Measurements from ENCODE around the gene RPH3AL.

Gene RPH3AL

DNA sequence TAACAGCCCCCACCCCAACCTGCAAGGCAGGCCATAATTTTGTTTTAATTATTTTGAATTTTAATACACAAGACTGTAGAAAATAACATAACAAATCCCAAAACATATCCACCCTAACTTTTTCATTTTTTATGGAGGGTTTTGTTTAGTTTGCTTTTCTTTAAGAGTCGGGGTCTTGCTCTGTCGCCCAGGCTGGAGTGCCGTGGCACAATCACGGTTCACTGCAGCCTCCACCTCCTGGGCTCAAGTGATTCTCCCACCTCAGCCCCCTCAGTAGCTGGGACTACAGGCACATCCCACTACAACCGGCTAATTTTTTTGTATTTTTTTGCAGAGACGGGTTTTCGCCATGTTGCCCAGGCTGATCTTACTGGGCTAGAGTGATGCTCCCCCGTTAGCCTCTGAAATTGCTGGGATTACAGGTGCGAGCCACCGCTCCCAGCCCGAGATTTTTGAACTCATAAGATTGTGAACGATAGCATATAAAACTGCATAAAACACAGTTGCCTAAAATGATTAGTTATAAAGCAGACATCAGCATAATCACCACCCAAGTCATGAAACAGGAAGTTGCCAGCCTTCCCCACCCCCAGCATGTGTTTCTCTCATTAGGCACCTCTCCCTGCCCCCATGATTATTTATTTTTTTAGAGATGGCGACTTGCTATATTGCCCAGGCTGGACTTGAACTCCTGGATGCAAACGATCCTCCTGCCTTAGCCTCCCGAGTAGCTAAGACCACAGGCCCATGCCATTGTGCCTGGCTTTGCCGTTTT, 157.6 kb downstream of the RPH3AL start:
- no peaks in the 10 kb centered on the region for H3K9me3 Mint-ChIP-seq
- no peak for ATAC-seq
- H3K27me3 Mint-ChIP-seq, result peaks cover 21% of the 10 kb centered on the region
- no peaks in the 10 kb centered on the region for H3K4me1 Mint-ChIP-seq
- H3K27ac Mint-ChIP-seq, result no peak overlapping the region
- H3K4me3 Mint-ChIP-seq, result no peak overlapping the region
- DNase-seq, result no peak

DNA sequence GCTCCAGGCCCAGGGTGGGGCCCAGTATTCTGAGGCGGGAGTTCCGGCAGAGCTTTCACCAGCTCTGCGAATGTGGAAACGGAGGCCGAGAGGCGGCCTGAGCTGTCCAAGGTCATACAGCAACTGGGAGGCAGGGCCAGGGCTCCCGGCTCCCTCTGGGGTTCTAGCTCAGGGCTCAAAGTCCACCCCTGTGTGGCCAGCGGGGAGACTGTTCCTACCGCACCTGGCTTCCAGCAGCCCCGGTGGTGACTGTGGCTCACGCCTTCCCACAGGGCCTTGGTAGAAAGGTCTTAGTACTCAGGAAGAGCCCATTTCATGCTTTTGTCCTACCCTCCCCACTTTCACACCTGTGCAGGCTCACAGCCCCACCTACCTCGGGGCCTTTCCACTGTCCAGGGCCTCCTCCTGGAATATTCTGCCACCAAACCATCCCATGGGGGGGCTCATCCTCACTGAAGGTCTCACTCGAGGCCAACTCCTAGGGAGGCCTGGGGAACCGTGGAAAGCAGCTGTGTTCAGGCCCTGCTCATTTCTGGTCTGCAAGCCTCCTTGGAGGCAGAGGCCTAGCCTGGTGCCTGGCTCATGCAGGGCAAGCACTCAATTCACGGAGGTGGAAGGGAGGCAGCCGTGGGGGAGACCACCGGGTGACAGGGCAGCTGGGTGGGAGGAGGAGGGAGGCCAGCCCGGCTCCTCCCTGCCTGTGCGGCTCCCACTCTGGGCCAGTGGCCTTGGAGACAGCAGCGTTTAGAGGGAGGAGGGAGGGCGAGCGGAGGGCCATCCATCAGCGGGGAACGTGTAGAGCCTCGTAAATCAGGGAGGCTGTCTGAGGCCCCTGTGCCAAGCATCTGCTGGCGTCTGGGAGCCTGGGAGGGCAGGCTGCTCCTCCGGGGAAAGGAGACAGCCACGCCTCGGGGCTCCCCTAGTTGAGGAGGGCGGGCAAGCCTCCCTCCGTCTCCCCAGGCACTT, 158.5 kb downstream of the RPH3AL start:
- Mint-ChIP-seq H3K4me3 (no peak overlapping the region), H3K27ac (peak overlapping the region in 1 of 2 donors; percentile 60), H3K27me3 (peaks cover 12% of the 10 kb centered on the region), H3K4me1 (no peaks in the 10 kb centered on the region), H3K9me3 (no peaks in the 10 kb centered on the region)
- ATAC-seq (no peak), DNase-seq (no peak)

DNA sequence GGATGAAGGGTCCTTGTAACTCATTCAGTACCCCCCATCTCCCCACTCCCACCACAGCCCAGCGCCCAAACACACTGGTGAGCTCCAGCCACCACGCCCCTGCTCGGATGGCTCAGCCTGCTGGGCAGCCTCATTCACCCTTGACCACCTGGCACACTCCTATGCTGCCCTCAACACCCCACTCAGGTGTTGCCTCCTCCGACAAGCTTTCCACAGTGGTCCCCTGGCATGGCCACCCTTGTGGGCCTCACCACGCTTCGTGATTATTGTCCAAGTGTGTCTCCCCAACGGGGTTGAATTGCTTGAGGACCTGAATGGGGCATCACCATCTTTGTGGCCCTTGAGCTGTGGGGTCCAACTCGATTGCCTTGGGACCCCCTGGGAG, 159.2 kb downstream of the RPH3AL start:
- H3K9me3 Mint-ChIP-seq, result no peaks in the 10 kb centered on the region
- ATAC-seq (no peak), DNase-seq (no peak)
- H3K27me3 Mint-ChIP-seq, result peaks cover 7% of the 10 kb centered on the region
- no peak overlapping the region for H3K4me3 Mint-ChIP-seq
- H3K27ac Mint-ChIP-seq, result peak overlapping the region; percentile 60 to 72
- no peaks in the 10 kb centered on the region for H3K4me1 Mint-ChIP-seq

DNA sequence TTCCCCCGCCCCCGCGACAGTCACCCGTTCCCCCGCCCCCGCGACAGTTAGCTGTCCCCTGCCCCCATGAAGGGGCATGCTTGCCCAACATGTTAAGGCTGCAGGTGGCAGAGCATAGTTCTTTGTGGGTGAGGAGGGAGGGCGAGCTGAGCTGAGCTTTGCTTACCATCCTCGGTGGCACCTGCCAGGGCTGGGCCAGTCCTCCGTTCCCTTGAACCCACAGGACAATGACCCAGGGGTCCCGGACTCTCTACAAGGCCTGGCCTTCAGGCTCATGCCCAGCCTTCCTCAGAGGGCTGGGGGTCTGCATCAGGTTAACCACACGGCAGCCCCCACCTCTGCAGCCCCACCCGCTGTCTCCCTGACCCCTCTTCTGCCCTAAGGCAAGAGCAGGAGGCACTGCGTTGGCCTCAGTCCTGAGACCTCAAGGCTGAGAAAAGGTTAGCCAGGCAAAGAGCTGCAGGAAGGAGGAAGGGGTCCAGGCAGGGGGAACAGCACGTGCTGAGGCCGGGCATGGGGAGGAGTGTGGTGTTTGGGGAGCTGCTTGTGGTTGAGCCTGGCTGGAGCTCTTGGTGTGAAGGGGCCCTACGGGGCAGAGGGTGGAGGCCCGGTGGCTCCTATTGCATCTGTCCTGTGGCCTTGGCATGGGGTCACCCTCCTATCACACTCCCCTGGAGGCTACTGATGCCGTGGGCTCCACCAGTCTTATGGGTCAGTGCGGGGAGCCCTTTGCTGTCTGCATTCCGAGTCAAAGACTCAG, 159.8 kb downstream of the RPH3AL start:
- H3K9me3 Mint-ChIP-seq, result no peaks in the 10 kb centered on the region
- peak overlapping the region in 1 of 2 donors; percentile 72 for H3K27ac Mint-ChIP-seq
- H3K27me3 Mint-ChIP-seq, result peaks cover 4% of the 10 kb centered on the region
- DNase-seq, result no peak
- no peak for ATAC-seq
- no peak overlapping the region for H3K4me3 Mint-ChIP-seq
- H3K4me1 Mint-ChIP-seq, result no peaks in the 10 kb centered on the region

DNA sequence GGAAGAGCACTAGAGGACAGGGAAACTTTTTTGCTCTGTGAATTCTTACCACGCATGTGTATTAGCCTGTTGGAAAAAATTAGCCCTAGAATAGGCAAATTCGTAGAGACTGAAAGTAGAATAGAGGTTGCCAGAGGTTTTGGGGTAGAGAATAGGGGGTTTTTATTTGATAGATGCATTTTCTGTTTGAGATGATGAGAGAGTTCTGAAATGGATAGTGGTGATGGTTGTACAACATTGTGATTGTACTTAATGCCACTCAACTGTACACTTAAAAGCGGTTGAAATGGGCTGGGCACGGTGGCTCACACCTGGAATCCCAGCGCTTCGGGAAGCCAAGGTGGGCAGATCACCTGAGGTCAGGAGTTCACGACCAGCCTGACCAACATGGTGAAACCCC, 163.2 kb downstream of the RPH3AL start:
- no peak for DNase-seq

DNA sequence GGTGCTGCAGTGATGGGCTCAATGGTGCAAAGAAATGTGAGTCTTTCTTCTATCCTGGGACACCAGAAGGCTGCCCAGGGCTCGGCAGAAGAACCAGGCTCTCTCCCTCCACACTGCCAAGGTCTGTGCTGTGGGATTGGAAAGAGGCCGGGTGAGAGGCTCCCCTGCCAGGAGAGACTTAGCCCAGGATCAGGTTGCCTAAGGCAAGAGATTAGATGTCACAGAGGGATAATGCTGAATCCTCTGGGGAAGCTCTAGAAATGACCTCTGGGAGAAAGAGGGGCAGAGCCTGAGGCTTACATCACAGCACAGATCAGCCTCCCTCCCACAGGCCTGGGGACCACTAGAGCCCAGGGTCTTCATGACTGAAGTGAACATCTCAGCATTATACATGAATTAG, 165.5 kb downstream of the RPH3AL start:
- Mint-ChIP-seq H3K27ac (no peak overlapping the region), H3K27me3 (peaks cover 44% of the 10 kb centered on the region), H3K4me3 (no peak overlapping the region), H3K9me3 (no peaks in the 10 kb centered on the region), H3K4me1 (peaks cover 9% of the 10 kb centered on the region)
- no peak for DNase-seq
- ATAC-seq, result no peak

More for the DNA sequence above, 163.2 kb downstream of the RPH3AL start:
- Mint-ChIP-seq H3K27ac (no peak overlapping the region), H3K9me3 (no peaks in the 10 kb centered on the region), H3K27me3 (peaks cover 21% of the 10 kb centered on the region), H3K4me1 (peaks cover 8% of the 10 kb centered on the region), H3K4me3 (no peak overlapping the region)
- peak; percentile 77 for ATAC-seq

DNA sequence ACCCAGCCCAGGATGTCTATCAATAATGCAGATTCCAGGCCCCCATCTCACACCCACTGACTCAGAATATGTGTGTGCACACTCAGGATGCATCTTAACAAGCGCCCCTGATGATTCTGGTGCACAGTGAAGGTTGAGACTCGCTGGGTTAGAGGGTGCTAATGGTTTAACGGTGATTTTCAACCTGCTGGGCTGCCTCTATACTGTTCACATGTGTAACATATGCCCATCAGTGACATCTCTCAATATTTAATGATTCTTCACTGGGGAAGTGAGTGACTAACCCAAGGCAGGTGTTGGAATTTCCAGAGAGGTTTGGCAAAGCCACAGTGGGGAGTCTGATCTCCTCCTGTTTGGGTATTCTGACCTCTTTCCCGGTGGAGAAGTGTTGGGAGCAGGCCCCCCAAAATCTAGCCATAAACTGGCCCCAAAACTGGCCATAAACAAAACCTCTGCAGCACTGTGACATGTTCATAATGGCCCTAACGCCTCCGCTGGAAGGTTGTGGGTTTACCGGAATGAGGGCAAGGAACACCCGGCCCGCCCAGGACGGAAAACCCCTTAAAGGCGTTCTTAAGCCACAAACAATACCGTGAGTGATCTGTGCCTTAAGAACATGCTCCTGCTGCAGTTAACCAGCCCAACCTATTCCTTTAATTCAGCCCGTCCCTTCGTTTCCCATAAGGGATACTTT, 167.0 kb downstream of the RPH3AL start:
- H3K27ac Mint-ChIP-seq, result peak overlapping the region in 1 of 2 donors; percentile 14
- H3K9me3 Mint-ChIP-seq, result no peaks in the 10 kb centered on the region
- H3K27me3 Mint-ChIP-seq, result peaks cover 50% of the 10 kb centered on the region
- peak overlapping the region in 1 of 2 donors; percentile 42 for H3K4me3 Mint-ChIP-seq
- peak in 1 of 2 donors; percentile 52 for DNase-seq
- ATAC-seq, result peak; percentile 33
- peaks cover 13% of the 10 kb centered on the region for H3K4me1 Mint-ChIP-seq

DNA sequence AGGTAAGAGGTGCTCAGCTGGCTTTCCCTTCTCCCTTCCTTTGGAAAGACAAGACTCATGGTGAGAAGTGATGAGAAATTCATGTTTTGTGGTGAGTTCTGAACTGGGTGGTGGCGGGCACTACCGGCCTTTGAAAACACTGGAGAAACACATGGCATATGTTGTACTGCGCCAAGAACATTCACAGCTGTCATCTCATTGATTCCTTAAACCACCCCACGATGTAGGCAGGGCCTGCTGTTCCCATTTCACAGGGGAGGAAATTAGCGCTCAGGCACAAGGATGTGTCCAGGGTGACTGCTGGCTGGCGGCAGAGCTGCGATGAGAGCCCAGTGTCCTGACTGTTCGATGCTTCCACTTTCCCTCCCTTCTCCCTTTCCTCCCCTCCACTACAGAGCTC, 169.6 kb downstream of the RPH3AL start:
- Mint-ChIP-seq H3K27me3 (peaks cover 71% of the 10 kb centered on the region), H3K27ac (no peak overlapping the region), H3K4me1 (peaks cover 13% of the 10 kb centered on the region), H3K9me3 (no peaks in the 10 kb centered on the region), H3K4me3 (no peak overlapping the region)
- DNase-seq (no peak), ATAC-seq (no peak)

DNA sequence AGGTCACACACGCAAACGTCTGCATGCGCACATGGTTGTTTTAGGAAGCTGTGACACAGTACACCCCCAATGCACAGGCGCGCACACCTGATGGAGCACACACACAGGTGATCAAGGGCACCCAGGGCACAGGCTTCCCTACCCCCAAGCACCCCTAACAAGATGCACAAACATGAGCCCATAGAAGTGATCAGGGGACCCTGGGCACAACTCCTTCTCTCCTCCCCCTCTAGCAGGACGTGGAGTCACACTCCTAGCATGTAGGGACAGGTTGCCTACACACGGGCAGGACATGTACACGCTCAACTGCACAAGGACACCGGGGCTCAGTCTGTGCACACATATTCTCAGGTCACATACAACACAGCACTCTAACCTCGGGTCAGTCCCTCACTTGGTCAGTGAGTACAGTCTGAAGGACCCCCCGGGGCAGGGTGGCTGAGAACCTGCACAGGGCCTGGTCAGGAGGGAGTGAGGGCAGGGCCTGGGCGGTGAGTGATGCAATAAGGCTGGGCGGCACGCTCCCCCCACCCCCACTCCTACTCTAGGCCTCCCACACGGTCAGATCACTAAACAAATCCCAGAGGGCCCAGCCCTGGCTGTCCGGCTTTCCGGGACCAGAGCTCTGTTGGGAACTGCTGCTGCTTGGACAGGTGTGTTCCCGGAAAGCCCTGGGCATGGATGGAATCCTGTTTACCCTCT, 170.4 kb downstream of the RPH3AL start:
- Mint-ChIP-seq H3K27me3 (peaks cover 80% of the 10 kb centered on the region), H3K4me3 (peak overlapping the region; percentile 41 to 44), H3K27ac (no peak overlapping the region), H3K4me1 (peaks cover 13% of the 10 kb centered on the region), H3K9me3 (no peaks in the 10 kb centered on the region)
- DNase-seq (no peak), ATAC-seq (no peak)

DNA sequence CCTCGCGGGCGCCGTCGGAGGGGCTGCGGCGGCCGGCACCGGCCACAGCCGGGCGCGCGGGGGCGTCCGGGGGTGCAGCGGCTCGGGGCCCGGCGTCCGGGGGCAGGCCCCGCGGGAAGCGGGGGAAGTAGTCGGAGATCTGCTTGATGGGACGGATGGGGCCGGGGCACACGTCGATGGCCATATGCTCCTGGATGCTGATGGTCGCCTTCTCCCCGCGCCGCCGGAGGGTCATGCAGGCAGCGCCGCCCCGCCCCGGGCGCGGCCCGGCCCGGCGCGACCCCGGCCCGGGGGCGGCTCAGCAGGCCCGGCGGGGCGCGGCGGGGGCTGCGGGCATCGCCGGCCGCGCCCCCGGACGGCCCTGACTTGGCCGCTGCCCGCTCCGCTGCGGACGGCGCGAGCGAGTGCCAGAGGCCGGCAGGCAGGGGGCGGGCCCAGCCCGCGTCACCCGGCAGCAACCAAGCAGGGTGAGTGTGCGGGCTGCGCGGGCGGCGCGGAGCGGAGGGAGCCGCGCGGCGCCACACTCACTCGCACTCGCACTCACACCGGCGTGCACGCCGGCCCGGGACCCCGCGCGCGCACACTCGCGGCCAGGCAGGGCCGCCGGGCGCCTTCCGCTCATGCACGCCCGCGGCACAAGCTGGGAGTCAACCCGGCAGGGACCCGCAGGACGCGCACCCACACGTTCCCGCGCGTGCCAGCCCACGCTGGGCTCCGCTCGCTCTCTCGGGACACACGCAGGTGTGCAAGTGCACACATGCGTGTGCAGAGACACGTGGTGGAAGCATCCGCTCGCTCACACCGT, 171.2 kb downstream of the RPH3AL start, which contains the start of gene DOC2B:
Gene DOC2B (minus strand): TSS at position 406 of the 805 bp plus-strand sequence. CDS start 171 bp downstream, at position 235.
- no peaks in the 10 kb centered on the region for H3K9me3 Mint-ChIP-seq
- DNase-seq (no peak), ATAC-seq (peak; percentile 60)
- peaks cover 13% of the 10 kb centered on the region for H3K4me1 Mint-ChIP-seq
- H3K4me3 Mint-ChIP-seq, result peak within 1 kb of the TSS; percentile 41 to 44
- H3K27me3 Mint-ChIP-seq, result peaks cover 82% of the 10 kb centered on the region
- H3K27ac Mint-ChIP-seq, result no peak within 1 kb of the TSS

DNA sequence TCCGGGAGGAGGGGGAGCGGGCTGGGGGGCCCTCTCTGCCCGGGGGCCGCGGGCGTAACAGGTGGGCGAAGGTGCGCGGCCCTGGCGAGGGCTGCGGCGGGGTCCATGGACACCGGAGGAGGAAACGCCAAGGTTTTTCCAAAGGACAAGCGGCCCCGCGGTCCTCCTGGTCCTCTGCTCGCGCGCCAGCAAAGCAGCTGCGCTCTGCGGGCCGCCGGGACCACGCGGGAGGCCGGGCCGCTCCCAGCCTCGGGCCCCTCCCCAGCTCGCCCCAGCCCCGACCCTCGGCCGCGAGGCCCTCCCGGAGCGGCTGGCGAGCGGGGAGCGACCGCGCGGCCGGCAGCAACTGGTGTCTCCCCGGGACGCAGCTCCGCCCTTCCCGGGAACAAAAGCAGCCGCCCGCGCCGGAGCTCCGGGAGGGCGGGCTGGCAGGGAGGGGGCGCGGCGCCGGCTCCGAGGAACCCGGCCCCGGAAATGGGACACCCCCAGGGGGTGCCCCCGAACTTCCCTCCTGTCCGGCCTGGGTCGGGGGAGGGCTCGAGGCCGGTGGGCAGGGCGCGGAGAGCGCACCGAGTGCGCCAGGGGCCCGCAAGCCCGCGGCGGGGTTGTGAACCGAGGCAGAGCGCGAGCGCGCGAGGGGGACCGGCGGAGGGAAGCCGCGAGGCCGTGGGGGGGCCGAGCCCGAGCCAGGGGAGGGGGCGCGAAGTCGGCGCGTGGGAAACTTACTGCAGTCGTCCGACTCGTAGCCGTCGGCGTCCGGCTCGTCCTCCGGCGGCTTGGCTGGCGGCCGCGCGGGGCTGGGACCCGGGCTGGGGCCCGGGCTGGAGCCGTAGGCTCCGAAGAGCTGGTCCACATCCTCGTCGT, 172.0 kb downstream of the RPH3AL start:
- H3K4me1 Mint-ChIP-seq, result peaks cover 8% of the 10 kb centered on the region
- H3K4me3 Mint-ChIP-seq, result no peak overlapping the region
- DNase-seq (no peak), ATAC-seq (peak; percentile 24)
- peaks cover 74% of the 10 kb centered on the region for H3K27me3 Mint-ChIP-seq
- H3K27ac Mint-ChIP-seq, result no peak overlapping the region
- no peaks in the 10 kb centered on the region for H3K9me3 Mint-ChIP-seq

DNA sequence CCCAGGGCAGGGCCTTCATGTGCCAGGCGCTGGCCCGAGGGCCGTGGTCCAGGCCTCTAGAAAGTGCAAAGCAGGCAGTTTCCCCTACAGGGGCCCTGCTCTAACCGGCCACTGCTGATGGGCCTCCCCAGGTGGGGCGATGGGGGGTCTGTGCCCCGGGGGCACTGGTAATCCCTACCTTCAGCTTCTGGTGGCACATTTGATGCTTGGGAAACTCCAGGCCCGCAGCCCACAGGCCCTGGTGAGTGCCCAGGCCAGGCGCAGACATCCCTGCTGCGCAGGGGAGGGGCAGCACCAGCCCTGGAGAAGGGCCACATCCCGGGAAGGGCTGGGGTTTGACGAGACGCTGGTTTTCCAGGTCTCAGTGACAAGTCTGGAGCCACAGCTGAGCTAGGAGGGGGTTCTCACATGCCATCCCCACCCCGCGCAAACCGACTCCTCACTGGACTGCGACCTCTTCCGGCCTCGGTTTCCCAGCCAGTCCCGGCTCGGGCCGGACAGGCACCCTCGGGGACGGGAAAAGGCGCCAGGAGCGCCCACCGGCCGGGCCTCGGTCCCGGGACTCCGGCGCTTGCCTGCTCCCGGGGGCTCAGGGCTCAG, 172.7 kb downstream of the RPH3AL start:
- DNase-seq (no peak), ATAC-seq (no peak)
- peak overlapping the region in 1 of 2 donors; percentile 13 for H3K4me3 Mint-ChIP-seq
- no peak overlapping the region for H3K27ac Mint-ChIP-seq
- H3K27me3 Mint-ChIP-seq, result peaks cover 66% of the 10 kb centered on the region
- peaks cover 5% of the 10 kb centered on the region for H3K4me1 Mint-ChIP-seq
- H3K9me3 Mint-ChIP-seq, result no peaks in the 10 kb centered on the region

DNA sequence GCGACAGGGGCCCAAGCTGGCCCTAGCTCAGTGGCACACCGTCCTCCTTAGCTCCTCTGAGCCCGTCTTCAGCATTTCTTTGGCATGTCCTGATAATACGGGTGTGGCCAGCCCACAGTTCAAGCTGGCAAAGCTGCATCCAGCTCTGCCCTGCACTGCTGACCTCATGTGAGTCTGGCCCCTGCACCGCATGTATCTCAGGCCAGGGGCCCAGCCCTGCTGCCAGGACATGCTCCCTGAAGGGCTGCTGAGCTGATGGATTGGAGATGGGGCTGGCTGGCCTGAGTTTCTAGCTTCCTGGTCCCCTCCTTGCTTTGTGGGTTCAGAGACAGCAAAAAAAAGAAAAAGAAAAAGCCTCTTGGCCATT, 173.6 kb downstream of the RPH3AL start:
- peaks cover 5% of the 10 kb centered on the region for H3K4me1 Mint-ChIP-seq

More for the DNA sequence above, 173.6 kb downstream of the RPH3AL start:
- no peak for DNase-seq
- no peaks in the 10 kb centered on the region for H3K9me3 Mint-ChIP-seq
- no peak overlapping the region for H3K27ac Mint-ChIP-seq
- peaks cover 58% of the 10 kb centered on the region for H3K27me3 Mint-ChIP-seq
- H3K4me3 Mint-ChIP-seq, result no peak overlapping the region
- no peak for ATAC-seq

Measured in stimulated activated naive CD8-positive, alpha-beta T cell treated with anti-CD3 and anti-CD28 coated beads, Interleukin-15, amount 100 ng/mL, for 72 hours (primary cell).